Motor neuron (in vitro differentiated cells): ENCODE data around the gene CIAO3. TPM values are rescaled to one million over a fixed set of nuclear protein-coding genes. Genes with fewer than 3 reads are reported as not detected.
"Not testable (repeated sequence)": the region's sequence is repeated elsewhere in the genome, so short reads cannot be mapped to it uniquely, and the experiment has no call there.

Source experiments
- ATAC-seq, 8 experiments: fragments of 200-7000 bp; cut with Tn5 transposase; replicated peaks in 6 of 8; 2 replicates each; pipeline ENCODE4 v1.8.0; 2021; ENCODE audit warnings: mild to moderate bottlenecking in 8 of 8, moderate library complexity in 8 of 8
- H3K27ac ChIP-seq, 2 donors: fragments of 250-450 bp; sonication (Bioruptor Pico); 2 replicates each; pipeline ENCODE4 v1.9.0; 2021; ENCODE audit warnings: antibody characterized with exemption in 2 of 2, mild to moderate bottlenecking in 2 of 2, moderate library complexity in 1 of 2
- H3K4me1 ChIP-seq, 2 donors: fragments of 250-450 bp; sonication (Bioruptor Pico); replicated peaks in 1 of 2; 2 replicates each; pipeline ENCODE4 v1.6.1; 2021; ENCODE audit warnings: antibody characterized with exemption in 2 of 2, mild to moderate bottlenecking in 2 of 2, moderate library complexity in 1 of 2
- H3K4me3 ChIP-seq, 5 donors: fragments of 250-450 bp; sonication (Bioruptor Pico); 2 replicates each; pipeline ENCODE4 v1.9.0; 2021; ENCODE audit warnings: antibody characterized with exemption in 5 of 5, mild to moderate bottlenecking in 5 of 5, moderate library complexity in 4 of 5
- WGBS, 10 experiments: fragments of 450-650 bp; shearing (Covaris generic); methylation state at CpG; one replicate each; pipeline ENCODE4 v1.0.0; 2022; 5-methylcytosine and 5-hydroxymethylcytosine counted together
- in situ Hi-C, 9 experiments: fragments of 400-800 bp; cut with MboI; loops; one replicate each; pipeline ENCODE4 v1.15.0; 2021; ENCODE audit warnings: low sequenced_read_pairs in 9 of 9, low pct_unique_long_range_greater_than_20kb in 2 of 9; ENCODE audit not compliant: unreplicated experiment in 9 of 9
- total RNA-seq, 8 experiments: library from RNA; unstranded; fragments of 300-600 nt; gene quantifications; 2 replicates each; pipeline versions ENCODE4 v1.2.3 to v1.2.4, GENCODE V29; 2022

Gene CIAO3
- total RNA-seq, 8 experiments from 2014 or later = 15.0 to 30.5 (median 24.9) TPM

DNA sequence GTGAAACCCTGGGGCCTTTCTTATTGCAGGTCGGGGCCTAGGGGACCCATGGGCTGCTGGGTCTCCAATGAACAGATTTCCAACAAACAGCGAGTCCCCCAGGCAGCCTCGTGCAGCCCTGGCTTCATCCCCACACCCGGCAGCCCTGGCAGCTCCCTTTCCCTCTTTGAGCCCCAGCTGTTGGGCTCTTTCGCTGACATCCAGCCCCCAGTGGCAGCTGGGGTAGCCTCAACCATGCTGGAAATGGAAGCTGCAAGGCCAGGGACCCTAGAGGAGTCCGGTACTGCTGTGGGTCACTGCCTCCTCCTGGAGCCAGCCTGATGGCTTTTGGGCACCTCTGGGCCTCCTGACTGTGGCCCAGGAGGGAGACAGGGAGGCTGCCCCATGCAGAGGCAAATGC, 41.5 kb upstream of the CIAO3 start:
- in situ Hi-C loops = no loop called here
- H3K27ac ChIP-seq = no peak overlapping the region
- ATAC-seq = no peak
- 17 to 58% (median 34%) methylated on average over 1 to 3 of the region's 6 CpGs; no CpG with 5 or more reads in 7 of the 10 experiments for WGBS, 10 experiments
- no peak overlapping the region for H3K4me3 ChIP-seq
- peaks cover 5 to 10% of the 10 kb centered on the region in 2 donors for H3K4me1 ChIP-seq

DNA sequence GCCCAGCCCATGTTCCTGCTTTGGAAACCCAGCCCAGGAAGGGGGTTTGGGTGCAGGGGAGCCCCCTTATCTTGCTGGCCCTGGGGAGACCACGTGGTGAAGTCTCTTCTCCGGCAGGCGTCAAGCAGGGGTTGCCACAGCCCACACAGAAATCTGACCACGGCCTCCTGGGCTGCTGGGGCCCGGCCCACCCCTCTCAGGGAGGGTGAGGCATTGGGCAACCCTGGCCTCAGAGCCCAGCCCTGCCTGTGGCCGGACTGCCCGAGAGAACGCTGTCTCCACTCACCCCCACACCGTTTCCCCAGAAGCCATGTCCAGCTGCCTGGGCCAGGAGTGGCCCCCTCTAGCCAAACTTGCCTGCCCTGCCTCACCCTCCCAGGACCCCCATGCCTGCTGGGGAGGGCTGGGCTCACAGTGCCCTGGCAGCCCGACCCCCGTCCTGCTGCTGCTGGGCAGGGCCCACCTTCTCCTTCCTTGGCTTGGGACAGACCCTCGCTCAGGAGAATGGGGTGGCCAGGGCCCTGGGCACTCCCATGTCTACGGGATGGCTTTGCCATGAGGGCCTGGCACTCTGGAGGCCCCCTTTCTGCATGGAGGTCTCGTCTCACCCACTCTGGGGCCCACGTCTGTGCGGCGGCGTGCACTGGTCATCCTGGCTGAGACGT, 40.7 kb upstream of the CIAO3 start:
- in situ Hi-C loops = no loop called here
- 0 to 39% (median 32%) methylated on average over 1 to 5 of the region's 19 CpGs; no CpG with 5 or more reads in 6 of the 10 experiments for WGBS, 10 experiments
- no peak for ATAC-seq
- Histone ChIP-seq H3K4me1 (peaks cover 2 to 5% of the 10 kb centered on the region in 2 donors), H3K27ac (no peak overlapping the region), H3K4me3 (no peak overlapping the region)

DNA sequence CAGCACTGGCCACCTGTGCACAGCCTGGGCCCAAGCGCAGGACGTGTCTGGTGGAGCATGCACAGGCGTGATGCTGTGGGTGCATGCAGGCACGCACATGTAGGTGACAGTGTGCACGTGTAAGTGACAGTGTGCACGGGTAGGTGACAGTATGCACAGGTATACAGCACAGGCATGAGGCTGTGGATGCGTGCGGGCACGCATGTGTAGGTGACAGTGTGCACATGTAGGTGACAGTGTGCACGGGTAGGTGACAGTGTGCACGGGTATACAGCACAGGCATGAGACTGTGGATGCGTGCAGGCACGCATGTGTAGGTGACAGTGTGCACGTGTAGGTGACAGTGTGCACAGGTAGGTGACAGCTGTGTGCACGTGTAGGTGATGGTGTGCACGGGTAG, 39.5 kb upstream of the CIAO3 start:
- no peak overlapping the region for H3K4me3 ChIP-seq
- WGBS, 10 experiments = 20 to 100% (median 74%) methylated on average over 1 to 6 of the region's 16 CpGs; no CpG with 5 or more reads in 3 of the 10 experiments
- H3K27ac ChIP-seq = no peak overlapping the region
- peaks cover under 1 to 3% of the 10 kb centered on the region in 2 donors for H3K4me1 ChIP-seq
- ATAC-seq = no peak
- in situ Hi-C loops = no loop called here

DNA sequence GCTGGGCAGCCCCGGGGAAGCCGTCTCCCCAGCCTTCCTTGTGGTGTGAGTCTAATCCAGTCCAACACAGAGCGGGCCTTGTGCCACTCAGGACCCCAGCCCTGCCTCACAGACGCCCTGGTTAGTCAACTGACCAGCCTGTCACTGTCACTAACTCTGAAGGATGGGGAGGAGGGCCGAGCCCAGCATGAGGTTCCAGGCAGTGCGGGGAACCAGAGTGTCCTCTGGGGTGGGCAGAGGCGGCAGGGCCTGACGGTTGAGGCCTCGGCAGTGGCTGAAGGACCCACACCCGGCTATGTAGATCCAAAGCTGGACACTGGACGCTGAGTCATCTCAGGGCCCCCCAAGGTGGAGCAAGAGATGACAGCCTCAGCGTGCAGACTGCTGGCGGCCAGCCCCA, 38.8 kb upstream of the CIAO3 start:
- 33 to 100% (median 82%) methylated on average over 2 to 4 of the region's 13 CpGs; no CpG with 5 or more reads in 7 of the 10 experiments for WGBS, 10 experiments

DNA sequence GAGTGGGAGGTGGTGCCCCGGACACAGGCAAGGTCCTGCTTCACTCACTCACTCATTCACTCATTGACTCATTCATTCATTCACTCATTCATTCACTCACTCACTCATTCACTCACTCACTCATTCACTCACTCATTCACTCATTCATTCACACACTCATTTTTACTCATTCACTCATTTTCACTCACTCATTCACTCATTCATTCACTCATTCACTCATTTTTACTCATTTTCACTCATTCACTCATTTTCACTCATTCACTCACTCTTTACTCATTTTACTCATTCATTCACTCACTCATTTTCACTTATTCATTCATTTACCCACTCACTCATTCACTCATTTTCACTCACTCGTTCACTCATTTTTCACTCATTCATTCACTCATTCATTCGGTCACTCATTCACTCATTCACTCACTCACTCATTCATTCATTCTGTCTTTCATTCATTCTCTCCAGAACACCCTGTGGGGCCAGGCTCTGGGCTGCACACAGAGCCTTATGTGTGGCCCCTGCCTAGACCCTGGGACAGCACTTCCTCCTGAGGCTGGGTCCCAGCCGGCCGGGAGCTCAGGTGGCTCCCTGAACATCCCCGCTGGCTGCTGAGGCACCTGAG, 38.2 kb upstream of the CIAO3 start:
- whole genome bisulfite sequencing, 10 experiments = 73 to 94% (median 85%) methylated on average over 2 to 6 of the region's 6 CpGs
- no peak for ATAC-seq
- in situ Hi-C loops = no loop called here
- Histone ChIP-seq H3K4me3 (no peak overlapping the region), H3K27ac (no peak overlapping the region), H3K4me1 (no peaks in the 10 kb centered on the region)

More for the DNA sequence above, 38.8 kb upstream of the CIAO3 start:
- peak in 4 of 8 experiments; percentile 18 to 33 (median 26) for ATAC-seq
- Histone ChIP-seq H3K4me3 (no peak overlapping the region), H3K27ac (no peak overlapping the region), H3K4me1 (no peaks in the 10 kb centered on the region)
- in situ Hi-C loops = no loop called here

DNA sequence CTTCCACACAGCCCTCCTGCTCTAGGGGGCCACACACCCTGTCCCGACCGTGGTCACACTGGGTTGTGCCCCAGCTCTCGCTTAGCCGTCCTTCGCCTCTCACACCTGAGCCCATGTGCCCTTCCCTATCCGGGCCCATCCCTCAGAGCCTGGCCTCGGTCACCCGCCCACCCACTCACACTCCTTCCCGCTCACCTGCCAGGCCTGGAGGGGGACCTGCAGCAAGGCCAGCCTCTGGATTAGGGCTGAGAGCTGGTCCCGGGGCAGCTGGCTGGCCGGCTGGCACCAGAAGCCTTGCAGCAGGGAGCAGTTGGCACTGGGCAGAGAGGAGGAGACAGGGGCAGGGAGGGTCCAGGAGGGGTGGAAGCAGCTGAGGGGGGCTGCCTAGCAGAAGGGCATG, 37.6 kb upstream of the CIAO3 start:
- ATAC-seq = no peak
- Histone ChIP-seq H3K27ac (no peak overlapping the region), H3K4me3 (no peak overlapping the region), H3K4me1 (no peaks in the 10 kb centered on the region)
- WGBS, 10 experiments = 55 to 80% methylated on average over 4 of the region's 11 CpGs; no CpG with 5 or more reads in 8 of the 10 experiments
- in situ Hi-C loops = no loop called here

DNA sequence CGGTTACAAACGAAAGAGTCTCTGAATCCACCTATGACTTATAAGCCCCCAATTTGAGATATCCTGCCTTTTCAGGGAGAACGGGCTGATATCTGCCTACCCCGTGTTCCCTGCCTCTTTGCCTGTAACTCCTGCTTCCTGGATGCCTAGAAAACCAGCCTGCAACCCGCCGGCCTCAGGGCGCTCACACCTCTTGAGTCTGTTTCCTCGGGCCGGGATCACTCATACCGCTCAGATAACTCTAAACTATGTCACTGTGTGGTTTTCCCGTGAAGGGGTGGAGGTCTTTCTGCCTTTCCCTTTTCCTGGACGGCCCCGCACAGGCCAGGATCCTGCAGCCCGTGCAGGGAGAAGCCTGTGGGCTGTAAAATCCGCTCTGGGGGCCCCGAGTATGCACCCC, 37.0 kb upstream of the CIAO3 start:
- Histone ChIP-seq H3K27ac (no peak overlapping the region), H3K4me1 (no peaks in the 10 kb centered on the region), H3K4me3 (no peak overlapping the region)
- 0 to 100% (median 55%) methylated on average over 1 to 9 of the region's 16 CpGs; no CpG with 5 or more reads in 2 of the 10 experiments for WGBS, 10 experiments
- ATAC-seq = peak in 1 of 8 experiments; percentile 42
- in situ Hi-C loops = no loop called here

DNA sequence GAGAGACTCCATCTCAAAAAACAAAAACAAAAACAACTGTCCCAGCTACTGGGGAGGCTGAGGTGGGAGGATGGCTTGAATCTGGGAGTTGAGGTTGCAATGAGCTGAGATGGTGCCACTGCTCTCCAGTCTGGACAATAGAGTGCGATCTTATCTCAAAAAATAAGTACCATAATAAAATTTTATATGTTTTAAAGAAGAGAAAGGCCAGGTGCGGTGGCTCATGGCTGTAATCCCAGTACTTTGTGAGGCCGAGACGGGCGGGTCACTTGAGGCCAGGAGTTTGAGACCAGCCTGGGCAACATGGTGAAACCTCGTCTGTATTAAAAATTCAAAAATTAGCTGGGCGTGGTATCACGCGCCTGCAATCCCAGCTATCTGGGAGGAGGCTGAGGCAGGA, 36.0 kb upstream of the CIAO3 start:
- ATAC-seq = no peak
- Histone ChIP-seq H3K4me3 (no peak overlapping the region), H3K4me1 (no peaks in the 10 kb centered on the region), H3K27ac (no peak overlapping the region)
- WGBS, 10 experiments = 52 to 94% (median 81%) methylated on average over 2 to 9 of the region's 9 CpGs; no CpG with 5 or more reads in 3 of the 10 experiments
- in situ Hi-C loops = no loop called here

DNA sequence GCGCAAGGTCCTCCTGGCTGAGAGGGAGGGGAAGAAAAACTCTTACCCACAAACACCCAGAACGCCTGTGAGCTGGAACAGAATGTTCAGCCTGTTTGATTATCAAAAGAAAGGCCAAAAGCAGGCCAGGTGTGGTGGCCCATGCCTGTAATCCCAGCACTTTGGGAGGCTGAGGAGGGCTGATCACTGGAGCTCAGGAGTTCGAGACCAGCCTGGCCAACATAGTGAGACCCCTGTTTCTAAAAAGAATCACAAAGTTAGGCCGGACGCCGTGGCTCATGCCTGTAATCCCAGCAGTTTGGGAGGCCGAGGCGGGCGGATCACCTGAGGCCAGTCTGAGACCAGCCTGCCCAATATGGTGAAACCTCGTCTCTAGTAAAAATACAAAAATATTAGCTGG, 35.5 kb upstream of the CIAO3 start:
- in situ Hi-C loops, H3K4me3 ChIP-seq, H3K4me1 ChIP-seq, ATAC-seq, H3K27ac ChIP-seq: not testable (repeated sequence)
- WGBS, 10 experiments = 60 to 100% (median 100%) methylated on average over 1 to 6 of the region's 10 CpGs; no CpG with 5 or more reads in 5 of the 10 experiments

DNA sequence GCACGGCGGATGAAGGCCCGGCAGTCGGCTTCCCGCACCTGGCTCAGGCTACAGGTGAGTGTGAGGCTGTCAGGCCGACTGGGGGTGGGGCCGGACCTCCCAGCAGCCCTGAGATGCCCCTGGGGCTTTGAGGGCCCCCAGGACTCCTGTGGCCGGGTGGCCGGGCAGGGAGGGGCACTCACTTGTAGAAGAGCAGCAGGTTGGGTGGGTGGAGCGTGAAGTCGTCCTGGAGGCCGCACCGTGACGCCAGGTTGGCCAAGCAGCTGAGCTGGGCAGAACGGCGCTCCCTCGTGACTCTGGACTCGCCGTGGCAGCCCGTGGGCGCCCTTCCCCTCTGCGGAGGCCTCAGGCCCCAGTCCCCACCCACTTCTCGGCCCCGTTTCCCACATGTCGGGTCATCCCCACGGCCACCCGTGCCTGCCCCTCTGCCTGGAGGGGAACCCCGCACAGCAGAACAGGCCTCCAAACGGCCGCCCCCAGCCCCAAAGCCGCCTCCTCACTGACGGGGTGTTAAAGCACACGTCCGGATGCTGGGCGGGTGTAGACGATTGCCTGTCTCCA, 34.5 kb upstream of the CIAO3 start:
- no peak overlapping the region for H3K27ac ChIP-seq
- in situ Hi-C loops = no loop called here
- no peaks in the 10 kb centered on the region for H3K4me1 ChIP-seq
- no CpG with 5 or more reads among the region's 36 CpGs for WGBS, 10 experiments
- peak in 2 of 8 experiments; percentile 5 for ATAC-seq
- no peak overlapping the region for H3K4me3 ChIP-seq

DNA sequence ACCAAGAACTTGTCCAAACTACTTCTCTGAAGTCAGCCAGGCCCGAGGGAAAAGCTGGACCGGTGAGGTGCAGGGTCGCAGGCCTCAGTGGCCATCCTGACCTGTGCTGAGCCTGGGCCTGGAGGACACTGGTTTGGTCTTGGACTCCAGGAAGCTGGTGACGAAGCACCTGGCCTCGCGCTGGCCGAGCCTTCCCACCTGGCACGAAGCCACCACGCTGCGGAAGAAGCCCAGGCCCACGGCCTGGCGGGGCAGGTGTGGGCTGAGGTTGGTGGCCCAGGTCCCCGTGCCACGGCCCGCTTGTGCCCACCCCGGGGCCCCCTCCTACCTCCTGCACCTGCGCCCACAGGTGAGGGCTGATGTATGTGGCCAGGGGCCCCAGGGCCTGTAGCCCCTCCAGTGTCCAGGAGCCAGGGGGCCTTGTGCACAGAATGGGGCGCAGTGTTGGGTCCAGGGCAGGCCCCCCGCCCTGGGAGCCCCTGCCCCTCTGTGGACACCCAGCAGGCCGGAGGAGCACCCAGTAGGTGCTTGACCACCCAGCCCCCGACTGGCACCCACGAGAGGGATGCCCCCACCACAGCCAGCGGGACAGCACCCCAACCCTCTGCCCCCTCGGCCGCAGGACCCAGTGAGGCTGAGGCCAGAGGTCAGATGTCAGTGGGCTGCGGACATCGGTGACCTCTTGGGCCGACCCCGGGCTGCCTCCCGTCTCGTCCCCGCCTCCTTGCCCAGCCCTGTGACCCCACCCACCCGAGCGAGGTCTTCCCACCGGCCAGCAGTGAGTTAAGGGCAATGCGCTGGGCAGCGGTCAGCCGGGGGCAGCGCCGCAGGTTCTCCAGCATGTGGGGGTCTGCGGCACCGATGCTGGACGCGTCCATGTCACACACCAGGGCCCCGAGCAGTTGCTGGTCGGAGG, 33.5 kb upstream of the CIAO3 start:
- in situ Hi-C loops = no loop called here
- Histone ChIP-seq H3K27ac (no peak overlapping the region), H3K4me3 (no peak overlapping the region), H3K4me1 (peaks cover 0 to 5% of the 10 kb centered on the region in 2 donors)
- 90 to 94% (median 92%) methylated on average over 3 to 6 of the region's 46 CpGs; no CpG with 5 or more reads in 7 of the 10 experiments for WGBS, 10 experiments
- ATAC-seq = peak in 2 of 8 experiments; percentile 4 to 10

DNA sequence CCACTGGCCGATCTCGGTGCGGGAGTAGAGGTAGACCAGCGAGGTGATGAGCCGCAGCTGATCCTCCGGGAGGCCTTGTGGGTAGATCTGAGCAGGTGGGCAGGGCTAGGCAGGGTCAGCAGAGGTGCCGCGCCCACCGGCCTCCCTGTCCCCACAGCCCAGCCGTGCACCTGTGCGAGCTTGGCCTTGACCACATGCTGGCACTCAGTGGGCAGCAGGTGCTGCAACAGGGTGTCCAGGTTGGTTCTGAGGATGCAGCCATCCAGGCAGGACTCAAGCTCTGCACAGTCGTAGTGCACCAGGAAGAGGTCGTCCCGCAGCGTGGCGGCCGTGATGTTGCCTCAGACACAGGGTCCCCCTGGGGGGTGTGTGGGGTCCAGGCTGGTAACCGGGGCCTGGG, 32.2 kb upstream of the CIAO3 start:
- no peak overlapping the region for H3K27ac ChIP-seq
- in situ Hi-C loops = no loop called here
- peaks cover 6 to 16% of the 10 kb centered on the region in 2 donors for H3K4me1 ChIP-seq
- no peak for ATAC-seq
- no CpG with 5 or more reads among the region's 18 CpGs for WGBS, 10 experiments
- H3K4me3 ChIP-seq = no peak overlapping the region

DNA sequence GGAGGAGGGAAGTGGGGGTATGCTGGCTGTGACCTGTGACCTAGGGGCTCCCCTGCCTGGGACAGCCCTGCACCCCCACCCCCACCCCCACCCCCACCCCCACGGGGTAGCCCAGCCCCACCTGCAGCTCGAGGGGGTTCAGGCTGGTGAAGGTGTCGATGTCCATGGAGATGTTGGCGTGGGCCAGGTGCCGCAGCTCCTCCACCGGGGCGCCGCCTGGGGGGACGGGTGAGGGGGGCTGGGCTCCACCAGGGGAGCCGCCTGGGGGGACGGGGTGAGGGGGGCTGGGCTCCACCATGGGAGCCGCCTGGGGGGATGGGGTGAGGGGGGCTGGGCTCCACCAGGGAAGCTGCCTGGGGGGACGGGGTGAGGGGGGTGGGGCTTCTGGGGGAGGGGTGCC, 29.6 kb upstream of the CIAO3 start:
- no peak overlapping the region for H3K4me3 ChIP-seq
- in situ Hi-C loops = no loop called here
- no CpG with 5 or more reads among the region's 13 CpGs for WGBS, 10 experiments
- no peak for ATAC-seq
- H3K27ac ChIP-seq = no peak overlapping the region
- H3K4me1 ChIP-seq = peaks cover 6 to 16% of the 10 kb centered on the region in 2 donors
